ENCODE measurements around the gene TMEM126A.

- no peak for TF ChIP-seq EZH2 (IDR thresholded peaks at IDR 0.05; ENCODE audit: borderline replicate concordance, low read depth, low read length, severe bottlenecking)
- no peak for TF ChIP-seq CTCF (IDR thresholded peaks at IDR 0.05; ENCODE audit: borderline replicate concordance, extremely low read depth, low read length, poor library complexity, severe bottlenecking)
These were observed 10.4 kb downstream of the TMEM126A start for GRCh38 chr11:85658180-85658579.
